LNCaP clone FGC (cell line): ENCODE data around the gene SIPA1L3.
A peak's percentile ranks its signal among the peaks of the same experiment; 100 is the strongest.
"Not testable (repeated sequence)": the region's sequence is repeated elsewhere in the genome, so short reads cannot be mapped to it uniquely, and the experiment has no call there.

ENCODE experiments used
- DNase-seq: peaks from one replicate; pipeline ENCODE4 v3.0.0-alpha.2; 2011; ENCODE audit warnings: low read depth
- H3K4me3 ChIP-seq: 2 replicates; pipeline ENCODE4 v1.5.1; 2011; ENCODE audit warnings: mild to moderate bottlenecking, low read depth, low read length, control low read depth
- CTCF ChIP-seq: IDR thresholded peaks from 2 replicates; pipeline ENCODE4 v1.5.1; 2012; ENCODE audit warnings: mild to moderate bottlenecking; ENCODE audit not compliant: control insufficient read depth, insufficient read depth; ENCODE audit errors: extremely low read depth

The SIPA1L3 gene

GRCh38 chr19:38064661-38065425 is 157.8 kb downstream of the SIPA1L3 start:
- H3K4me3 ChIP-seq, result no peak overlapping the region
- DNase-seq, result no peak
- no peak for TF ChIP-seq CTCF

GRCh38 chr19:38065775-38066174 is 158.8 kb downstream of the SIPA1L3 start:
- DNase-seq, H3K4me3 ChIP-seq: not testable (repeated sequence)

GRCh38 chr19:38068826-38069225 is 161.8 kb downstream of the SIPA1L3 start:
- H3K4me3 ChIP-seq, result no peak overlapping the region
- no peak for DNase-seq
- TF ChIP-seq CTCF, result no peak

GRCh38 chr19:38070573-38070972 is 163.6 kb downstream of the SIPA1L3 start:
- peak; percentile 89 for DNase-seq
- TF ChIP-seq CTCF, result no peak
- no peak overlapping the region for H3K4me3 ChIP-seq

GRCh38 chr19:38071054-38071453 is 164.0 kb downstream of the SIPA1L3 start:
- DNase-seq, result not testable (repeated sequence)

GRCh38 chr19:38071647-38072046 is 164.6 kb downstream of the SIPA1L3 start:
- H3K4me3 ChIP-seq, result no peak overlapping the region
- no peak for DNase-seq
- TF ChIP-seq CTCF, result no peak

More at GRCh38 chr19:38071054-38071453, 164.0 kb downstream of the SIPA1L3 start:
- not testable (repeated sequence) for H3K4me3 ChIP-seq

- TF ChIP-seq CTCF, result no peak
Observed at GRCh38 chr19:38072776-38073750, 166.1 kb downstream of the SIPA1L3 start.

More at GRCh38 chr19:38072776-38073750, 166.1 kb downstream of the SIPA1L3 start:
- DNase-seq, result no peak
- no peak overlapping the region for H3K4me3 ChIP-seq
